Epithelial cell of esophagus (primary cell): ENCODE measurements around the gene RASL10A.
A peak's percentile ranks its signal among the peaks of the same experiment; 100 is the strongest.

Experiments used
- DNase-seq: peaks from one replicate; pipeline ENCODE4 v3.0.0; 2010; ENCODE audit warnings: low read depth
- H3K4me3 ChIP-seq: 2 replicates; pipeline ENCODE4 v1.5.1; 2011; ENCODE audit warnings: mild to moderate bottlenecking, low read length, control low read depth
- CTCF ChIP-seq: IDR thresholded peaks from 2 replicates; pipeline ENCODE4 v1.5.1; 2011; ENCODE audit warnings: low read depth, mild to moderate bottlenecking, low read length, control low read depth, inconsistent platforms; ENCODE audit not compliant: insufficient read depth; ENCODE audit errors: missing control alignments

RASL10A gene

GRCh38 chr22:29342577-29343312 lies 27.2 kb upstream of the RASL10A start:
- H3K4me3 ChIP-seq, result no peak overlapping the region
- TF ChIP-seq CTCF, result no peak
- DNase-seq, result peak; percentile 74

DNA sequence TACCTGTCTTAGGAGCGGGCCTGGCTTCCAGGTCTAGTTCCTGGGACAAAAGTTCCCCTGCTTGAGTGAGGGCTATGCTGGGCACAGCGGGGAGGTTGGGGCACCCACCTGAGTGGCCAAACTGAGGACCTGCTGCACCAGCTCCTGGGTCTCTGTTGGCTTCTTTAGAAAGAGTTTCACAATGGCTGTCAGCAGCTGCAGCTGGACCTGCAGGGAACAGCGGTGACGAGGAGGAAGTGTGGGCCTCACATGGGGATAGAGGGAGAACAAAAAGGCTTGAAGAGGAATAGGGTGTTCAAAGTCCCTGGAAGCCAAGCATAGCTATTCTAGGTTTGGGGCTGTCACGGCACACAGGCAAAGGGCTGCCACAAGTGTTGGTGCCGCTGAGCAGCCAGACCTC lies 26.7 kb upstream of the RASL10A start:
- no peak for TF ChIP-seq CTCF
- H3K4me3 ChIP-seq, result no peak overlapping the region
- DNase-seq, result no peak

GRCh38 chr22:29341849-29342127 lies 26.3 kb upstream of the RASL10A start:
- no peak overlapping the region for H3K4me3 ChIP-seq
- no peak for TF ChIP-seq CTCF
- DNase-seq, result no peak

DNA sequence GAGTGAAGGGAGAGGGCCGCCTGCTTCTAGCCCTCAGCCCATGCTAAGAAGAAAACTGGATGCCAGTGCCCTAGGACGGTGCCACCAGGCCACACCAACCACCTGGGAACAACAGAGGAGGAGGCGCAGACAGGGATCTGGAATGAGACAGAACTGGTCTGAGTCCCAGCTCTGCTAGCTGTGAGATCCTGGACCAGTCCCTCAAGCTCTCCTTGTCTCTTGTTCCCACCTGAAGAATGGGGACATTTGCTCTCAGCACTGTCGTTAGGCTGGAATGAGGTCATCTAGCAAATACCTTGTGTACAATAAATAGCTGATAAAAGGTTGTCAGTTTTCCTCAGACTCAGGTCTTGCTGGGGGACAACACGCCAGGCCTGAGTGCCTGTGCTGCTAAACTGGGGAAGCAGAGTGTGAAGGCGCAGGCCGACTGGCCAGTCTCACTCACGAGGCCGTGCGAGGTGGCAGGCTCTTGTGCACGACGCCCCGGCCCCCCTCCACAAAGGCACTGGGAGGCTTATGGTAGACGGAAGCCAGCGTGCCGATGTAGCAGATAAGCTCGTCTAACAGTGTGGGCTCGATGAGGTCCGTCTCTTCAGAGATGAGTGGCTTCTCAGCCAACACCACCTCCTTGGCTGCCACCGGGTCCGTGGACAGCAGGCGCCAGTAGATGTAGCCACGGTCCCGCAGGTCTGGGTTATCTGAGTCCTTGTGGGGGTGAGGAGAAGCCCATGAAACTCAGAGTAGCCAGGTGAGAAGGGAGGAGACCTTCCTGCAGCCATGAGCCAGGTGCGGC lies 25.8 kb upstream of the RASL10A start:
- H3K4me3 ChIP-seq, result no peak overlapping the region
- no peak for DNase-seq
- no peak for TF ChIP-seq CTCF

- no peak overlapping the region for H3K4me3 ChIP-seq
- DNase-seq, result no peak
- TF ChIP-seq CTCF, result no peak
Measured at GRCh38 chr22:29340566-29340965, 25.1 kb upstream of the RASL10A start.

GRCh38 chr22:29339381-29340235 lies 24.1 kb upstream of the RASL10A start:
- peak; percentile 77 for DNase-seq
- H3K4me3 ChIP-seq, result no peak overlapping the region
- no peak for TF ChIP-seq CTCF
